Measurements from ENCODE around the gene C16orf46.
"Not testable (repeated sequence)": the region's sequence is repeated elsewhere in the genome, so short reads cannot be mapped to it uniquely, and the experiment has no call there.

C16orf46 gene

GRCh38 chr16:81077076-81077940, at the start of gene C16orf46:
Gene C16orf46, minus strand, starts transcription at chr16:81077238. Its CDS starts 13,283 bp downstream, at chr16:81063955.
- peak; percentile 95 for DNase-seq (ENCODE audit: low spot score)

- no peak for DNase-seq (ENCODE audit: low spot score)
Observed at GRCh38 chr16:81123092-81123852, 46.2 kb upstream of the C16orf46 start.

GRCh38 chr16:81121474-81121990, 44.5 kb upstream of the C16orf46 start:
- no peak for DNase-seq (ENCODE audit: low spot score)

- no peak for DNase-seq (ENCODE audit: low spot score)
Observed at GRCh38 chr16:81117436-81117835, 40.4 kb upstream of the C16orf46 start.

GRCh38 chr16:81116285-81116684, 39.2 kb upstream of the C16orf46 start:
- DNase-seq (ENCODE audit: low spot score) = no peak

- no peak for DNase-seq (ENCODE audit: low spot score)
Observed at GRCh38 chr16:81112453-81112852, 35.4 kb upstream of the C16orf46 start.

- DNase-seq (ENCODE audit: low spot score) = not testable (repeated sequence)
Observed at GRCh38 chr16:81109274-81109673, 32.2 kb upstream of the C16orf46 start.

GRCh38 chr16:81107511-81107910, 30.5 kb upstream of the C16orf46 start:
- DNase-seq (ENCODE audit: low spot score) = no peak

GRCh38 chr16:81106826-81107503, 29.9 kb upstream of the C16orf46 start:
- DNase-seq (ENCODE audit: low spot score) = no peak

GRCh38 chr16:81105946-81106345, 28.9 kb upstream of the C16orf46 start:
- DNase-seq (ENCODE audit: low spot score) = no peak

GRCh38 chr16:81101702-81102101, 24.7 kb upstream of the C16orf46 start:
- no peak for DNase-seq (ENCODE audit: low spot score)

GRCh38 chr16:81099958-81100357, 22.9 kb upstream of the C16orf46 start:
- no peak for DNase-seq (ENCODE audit: low spot score)

- DNase-seq (ENCODE audit: low spot score) = no peak
Observed at GRCh38 chr16:81097230-81097629, 20.2 kb upstream of the C16orf46 start.

GRCh38 chr16:81096715-81097208, 19.7 kb upstream of the C16orf46 start:
- no peak for DNase-seq (ENCODE audit: low spot score)

- peak; percentile 99 for DNase-seq (ENCODE audit: low spot score)
Observed at GRCh38 chr16:81095953-81096714, 19.1 kb upstream of the C16orf46 start, which contains the start of gene GCSH. Gene GCSH, minus strand, starts transcription at chr16:81096395. Its CDS starts 117 bp downstream, at chr16:81096278.

- DNase-seq (ENCODE audit: low spot score) = no peak
Observed at GRCh38 chr16:81095653-81095952, 18.6 kb upstream of the C16orf46 start.

- DNase-seq (ENCODE audit: low spot score) = no peak
Observed at GRCh38 chr16:81094771-81095251, 17.8 kb upstream of the C16orf46 start.

- DNase-seq (ENCODE audit: low spot score) = no peak
Observed at GRCh38 chr16:81088836-81089235, 11.8 kb upstream of the C16orf46 start.

- DNase-seq (ENCODE audit: low spot score) = no peak
Observed at GRCh38 chr16:81081014-81081413, 4.0 kb upstream of the C16orf46 start.

- DNase-seq (ENCODE audit: low spot score) = no peak
Observed at GRCh38 chr16:81080233-81080632, 3.2 kb upstream of the C16orf46 start.

- peak; percentile 90 for DNase-seq (ENCODE audit: low spot score)
Observed at GRCh38 chr16:81076566-81077075, 417 bp downstream of the C16orf46 start.
